Glomerular visceral epithelial cell (primary cell): ENCODE results near the gene CDC5L.

Experiments used
- DNase-seq: peaks from one replicate; pipeline ENCODE4 v3.0.0-alpha.2; 2016; ENCODE audit errors: extremely low spot score

Gene CDC5L

DNA sequence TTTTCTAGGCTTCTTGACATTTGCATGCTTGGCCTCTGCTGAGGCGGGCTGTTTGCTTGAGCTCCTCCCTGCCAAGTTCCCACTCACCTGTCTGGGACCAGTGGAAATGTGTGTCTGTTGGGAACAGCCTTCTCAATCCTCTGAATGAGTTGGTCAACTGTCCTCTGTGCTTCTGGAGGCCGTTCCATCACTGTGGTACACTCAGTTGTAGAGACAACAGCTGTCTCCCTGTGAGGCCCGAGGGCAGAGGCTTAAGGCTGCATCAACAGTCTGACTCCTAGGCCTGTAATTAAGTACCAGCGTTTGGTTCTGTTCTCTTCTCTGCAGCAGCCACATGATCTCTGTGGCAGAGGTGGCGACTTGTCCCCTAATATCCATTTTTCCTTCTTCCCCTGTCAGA is 110.9 kb downstream of the CDC5L start:
- DNase-seq: no peak

DNA sequence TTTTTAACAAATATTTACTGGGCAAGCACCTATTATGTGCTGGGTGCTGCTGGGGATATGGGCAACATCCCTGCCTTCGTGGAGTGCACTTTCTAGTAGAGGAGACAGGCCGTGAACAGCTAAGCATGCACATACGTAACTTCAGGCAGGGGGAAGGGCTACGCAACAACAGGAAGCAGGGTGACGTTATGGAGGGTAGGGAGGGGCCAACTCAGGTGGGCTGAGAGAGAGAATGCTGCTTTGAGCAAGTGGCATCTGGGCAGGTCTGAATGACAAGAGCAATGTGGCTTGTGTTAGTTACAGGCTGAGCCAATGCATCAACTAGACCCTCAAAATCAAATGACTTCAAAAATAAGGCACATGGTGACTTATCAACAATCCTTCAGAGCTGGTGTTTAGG is 112.1 kb downstream of the CDC5L start:
- DNase-seq: no peak
